NCI-H345 treated with DMSO at 0.1 percent for 48 hours (cell line): Measurements from ENCODE around the gene LMBRD2.

Experiments
- DNase-seq: peaks from one replicate; lab custom pipeline; 2025; ENCODE audit not compliant: unreplicated experiment; lab: John Stamatoyannopoulos, UW

Gene LMBRD2

DNA sequence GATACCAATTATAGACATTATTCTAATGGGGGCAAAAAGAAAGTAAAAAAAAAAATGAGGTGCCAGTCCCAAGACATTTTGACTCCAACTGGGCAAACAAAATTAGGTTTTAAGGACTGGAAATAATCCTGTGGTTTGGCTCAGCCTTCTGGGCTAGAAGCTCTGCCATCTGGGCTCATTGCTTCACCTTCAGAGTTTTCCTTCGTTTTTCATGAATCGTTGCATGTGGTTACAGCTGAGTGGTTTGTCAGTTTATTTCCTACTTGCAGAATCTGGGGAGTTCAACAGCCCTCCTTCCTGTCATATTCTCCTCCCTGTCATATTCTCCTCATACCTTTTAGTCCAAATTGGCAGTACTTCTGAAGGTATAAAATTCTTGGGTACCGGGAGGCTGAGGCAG, 97.0 kb downstream of the LMBRD2 start:
- no peak for DNase-seq

DNA sequence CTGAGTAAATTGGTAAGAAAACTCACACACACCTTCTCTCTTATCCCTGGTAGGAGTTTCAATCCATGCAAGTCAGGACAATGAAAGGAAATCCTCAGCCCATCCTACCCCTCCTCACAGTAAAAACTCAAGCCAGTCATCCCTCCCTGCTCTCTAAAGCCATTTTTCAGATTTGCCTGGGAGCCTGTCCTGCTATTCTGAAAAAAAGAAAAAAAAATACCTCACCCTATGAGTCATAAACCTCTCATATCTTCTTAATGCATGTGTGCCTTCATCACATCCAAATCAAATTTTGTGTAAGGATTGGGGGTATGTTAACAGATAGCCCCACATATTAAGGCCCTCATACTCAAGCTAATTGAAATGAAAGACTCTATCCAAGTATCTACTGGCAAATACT, 99.1 kb downstream of the LMBRD2 start:
- DNase-seq: no peak

DNA sequence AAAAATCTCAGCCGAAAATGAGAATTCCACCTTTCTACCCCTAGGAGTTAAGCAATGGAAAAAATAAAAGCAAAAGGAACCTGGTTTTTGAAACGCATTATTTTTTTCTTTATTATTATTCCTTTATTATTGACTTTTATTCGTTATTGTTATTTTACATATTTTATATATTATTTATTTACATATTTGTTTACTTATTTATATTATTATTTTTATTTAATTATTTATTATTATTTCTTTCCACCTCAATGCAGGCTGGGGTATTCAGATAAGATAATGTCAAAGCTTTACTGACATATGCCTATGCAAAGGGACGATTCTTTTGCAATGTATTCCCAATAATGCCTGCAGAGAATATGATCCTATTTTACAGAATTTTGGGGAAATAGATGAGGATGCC, 101.7 kb downstream of the LMBRD2 start:
- DNase-seq: no peak
